ENCODE results near the gene ATF6.

DNA sequence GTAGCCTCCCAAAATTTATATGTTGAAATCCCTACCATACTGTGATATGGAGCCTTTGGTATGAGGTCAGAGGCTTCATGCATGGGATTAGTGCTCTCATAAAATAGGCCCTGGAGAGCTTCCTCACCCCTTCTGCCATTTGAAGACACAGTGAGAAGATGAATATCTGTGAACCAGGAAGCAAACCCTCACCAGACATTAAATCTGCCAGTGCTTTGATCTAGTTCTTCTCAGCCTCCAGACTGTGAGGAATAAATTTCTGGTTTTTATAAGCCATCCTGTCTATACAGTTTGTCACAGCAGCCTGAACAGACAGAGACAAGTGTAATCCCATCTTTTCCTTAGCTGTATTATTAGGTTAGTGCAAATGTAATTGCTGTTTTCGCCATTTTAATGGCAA is 169.1 kb downstream of the ATF6 start:
- TF ChIP-seq, protein P1, sequence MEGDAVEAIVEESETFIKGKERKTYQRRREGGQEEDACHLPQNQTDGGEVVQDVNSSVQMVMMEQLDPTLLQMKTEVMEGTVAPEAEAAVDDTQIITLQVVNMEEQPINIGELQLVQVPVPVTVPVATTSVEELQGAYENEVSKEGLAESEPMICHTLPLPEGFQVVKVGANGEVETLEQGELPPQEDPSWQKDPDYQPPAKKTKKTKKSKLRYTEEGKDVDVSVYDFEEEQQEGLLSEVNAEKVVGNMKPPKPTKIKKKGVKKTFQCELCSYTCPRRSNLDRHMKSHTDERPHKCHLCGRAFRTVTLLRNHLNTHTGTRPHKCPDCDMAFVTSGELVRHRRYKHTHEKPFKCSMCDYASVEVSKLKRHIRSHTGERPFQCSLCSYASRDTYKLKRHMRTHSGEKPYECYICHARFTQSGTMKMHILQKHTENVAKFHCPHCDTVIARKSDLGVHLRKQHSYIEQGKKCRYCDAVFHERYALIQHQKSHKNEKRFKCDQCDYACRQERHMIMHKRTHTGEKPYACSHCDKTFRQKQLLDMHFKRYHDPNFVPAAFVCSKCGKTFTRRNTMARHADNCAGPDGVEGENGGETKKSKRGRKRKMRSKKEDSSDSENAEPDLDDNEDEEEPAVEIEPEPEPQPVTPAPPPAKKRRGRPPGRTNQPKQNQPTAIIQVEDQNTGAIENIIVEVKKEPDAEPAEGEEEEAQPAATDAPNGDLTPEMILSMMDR (conservative IDR thresholded peaks at IDR 0.05): no peak
- no peak for TF ChIP-seq ZFX (IDR thresholded peaks at IDR 0.05)

Measured in C4-2B (cell line).